C4-2B (cell line): Measurements from ENCODE around the gene UBTD1.

ENCODE experiments used
- H3K27ac ChIP-seq: fragments of 450-650 bp; 2 replicates; pipeline ENCODE4 v1.5.1; 2017
- CTCF ChIP-seq: fragments of 450-650 bp; conservative IDR thresholded peaks from 2 replicates; pipeline ENCODE4 v1.5.1; 2017; ENCODE audit warnings: mild to moderate bottlenecking
- ZFX ChIP-seq: fragments of 450-650 bp; IDR thresholded peaks from 2 replicates; pipeline ENCODE4 v1.6.1; 2017

Gene UBTD1

GRCh38 chr10:97456686-97457065 is 42.0 kb upstream of the UBTD1 start:
- TF ChIP-seq CTCF: no peak
- no peak for TF ChIP-seq ZFX
- no peak overlapping the region for H3K27ac ChIP-seq

- TF ChIP-seq CTCF (no peak), ZFX (no peak)
- H3K27ac ChIP-seq: no peak overlapping the region
These were observed 39.6 kb upstream of the UBTD1 start for GRCh38 chr10:97459111-97459510.

- no peak for TF ChIP-seq ZFX
- TF ChIP-seq CTCF: no peak
- H3K27ac ChIP-seq: no peak overlapping the region
These were observed 38.8 kb upstream of the UBTD1 start for GRCh38 chr10:97459933-97460332.

GRCh38 chr10:97462309-97462708 is 36.4 kb upstream of the UBTD1 start:
- TF ChIP-seq ZFX (no peak), CTCF (no peak)
- H3K27ac ChIP-seq: no peak overlapping the region

- TF ChIP-seq ZFX: no peak
- TF ChIP-seq CTCF: peak; percentile 91
- no peak overlapping the region for H3K27ac ChIP-seq
These were observed 35.2 kb upstream of the UBTD1 start for GRCh38 chr10:97463363-97464132.

- no peak overlapping the region for H3K27ac ChIP-seq
- TF ChIP-seq ZFX: no peak
- no peak for TF ChIP-seq CTCF
These were observed 34.5 kb upstream of the UBTD1 start for GRCh38 chr10:97464226-97464625.

- no peak overlapping the region for H3K27ac ChIP-seq
- TF ChIP-seq ZFX (no peak), CTCF (no peak)
These were observed 32.7 kb upstream of the UBTD1 start for GRCh38 chr10:97465982-97466381.
